ENCODE results near the gene PPP1R13B. TPM values are rescaled to one million over a fixed set of nuclear protein-coding genes. Genes with fewer than 3 reads are reported as not detected.

Gene PPP1R13B
- total RNA-seq, 1 experiment from 2014 or later = 19.0 TPM

DNA sequence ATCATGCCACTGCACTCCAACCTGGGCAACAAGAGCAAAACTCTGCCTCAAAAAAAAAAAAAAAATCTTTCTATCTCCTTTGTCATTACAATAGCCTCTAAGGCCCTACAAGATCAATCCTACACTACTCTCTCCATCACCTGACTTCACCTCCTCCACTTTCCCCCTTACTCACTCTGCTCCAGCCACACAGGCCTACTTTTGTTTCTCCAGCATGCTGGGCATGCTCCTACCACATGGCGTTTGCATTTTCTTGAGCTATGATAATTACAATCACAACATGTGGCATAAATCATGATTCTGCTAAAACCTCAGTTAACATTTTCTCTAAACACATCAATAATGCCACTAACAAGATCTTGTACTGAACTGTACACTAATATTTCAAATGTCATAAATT, 7.8 kb downstream of the PPP1R13B start:
- no peak overlapping the region for H3K27ac ChIP-seq (ENCODE audit: low read length)
- TF ChIP-seq, protein P1, sequence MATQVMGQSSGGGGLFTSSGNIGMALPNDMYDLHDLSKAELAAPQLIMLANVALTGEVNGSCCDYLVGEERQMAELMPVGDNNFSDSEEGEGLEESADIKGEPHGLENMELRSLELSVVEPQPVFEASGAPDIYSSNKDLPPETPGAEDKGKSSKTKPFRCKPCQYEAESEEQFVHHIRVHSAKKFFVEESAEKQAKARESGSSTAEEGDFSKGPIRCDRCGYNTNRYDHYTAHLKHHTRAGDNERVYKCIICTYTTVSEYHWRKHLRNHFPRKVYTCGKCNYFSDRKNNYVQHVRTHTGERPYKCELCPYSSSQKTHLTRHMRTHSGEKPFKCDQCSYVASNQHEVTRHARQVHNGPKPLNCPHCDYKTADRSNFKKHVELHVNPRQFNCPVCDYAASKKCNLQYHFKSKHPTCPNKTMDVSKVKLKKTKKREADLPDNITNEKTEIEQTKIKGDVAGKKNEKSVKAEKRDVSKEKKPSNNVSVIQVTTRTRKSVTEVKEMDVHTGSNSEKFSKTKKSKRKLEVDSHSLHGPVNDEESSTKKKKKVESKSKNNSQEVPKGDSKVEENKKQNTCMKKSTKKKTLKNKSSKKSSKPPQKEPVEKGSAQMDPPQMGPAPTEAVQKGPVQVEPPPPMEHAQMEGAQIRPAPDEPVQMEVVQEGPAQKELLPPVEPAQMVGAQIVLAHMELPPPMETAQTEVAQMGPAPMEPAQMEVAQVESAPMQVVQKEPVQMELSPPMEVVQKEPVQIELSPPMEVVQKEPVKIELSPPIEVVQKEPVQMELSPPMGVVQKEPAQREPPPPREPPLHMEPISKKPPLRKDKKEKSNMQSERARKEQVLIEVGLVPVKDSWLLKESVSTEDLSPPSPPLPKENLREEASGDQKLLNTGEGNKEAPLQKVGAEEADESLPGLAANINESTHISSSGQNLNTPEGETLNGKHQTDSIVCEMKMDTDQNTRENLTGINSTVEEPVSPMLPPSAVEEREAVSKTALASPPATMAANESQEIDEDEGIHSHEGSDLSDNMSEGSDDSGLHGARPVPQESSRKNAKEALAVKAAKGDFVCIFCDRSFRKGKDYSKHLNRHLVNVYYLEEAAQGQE (IDR thresholded peaks at IDR 0.05; ENCODE audit: insufficient read depth in 1 of 2, low read depth in 2 of 2, low read length in 1 of 2) = no peak
- TF ChIP-seq, protein P2, sequence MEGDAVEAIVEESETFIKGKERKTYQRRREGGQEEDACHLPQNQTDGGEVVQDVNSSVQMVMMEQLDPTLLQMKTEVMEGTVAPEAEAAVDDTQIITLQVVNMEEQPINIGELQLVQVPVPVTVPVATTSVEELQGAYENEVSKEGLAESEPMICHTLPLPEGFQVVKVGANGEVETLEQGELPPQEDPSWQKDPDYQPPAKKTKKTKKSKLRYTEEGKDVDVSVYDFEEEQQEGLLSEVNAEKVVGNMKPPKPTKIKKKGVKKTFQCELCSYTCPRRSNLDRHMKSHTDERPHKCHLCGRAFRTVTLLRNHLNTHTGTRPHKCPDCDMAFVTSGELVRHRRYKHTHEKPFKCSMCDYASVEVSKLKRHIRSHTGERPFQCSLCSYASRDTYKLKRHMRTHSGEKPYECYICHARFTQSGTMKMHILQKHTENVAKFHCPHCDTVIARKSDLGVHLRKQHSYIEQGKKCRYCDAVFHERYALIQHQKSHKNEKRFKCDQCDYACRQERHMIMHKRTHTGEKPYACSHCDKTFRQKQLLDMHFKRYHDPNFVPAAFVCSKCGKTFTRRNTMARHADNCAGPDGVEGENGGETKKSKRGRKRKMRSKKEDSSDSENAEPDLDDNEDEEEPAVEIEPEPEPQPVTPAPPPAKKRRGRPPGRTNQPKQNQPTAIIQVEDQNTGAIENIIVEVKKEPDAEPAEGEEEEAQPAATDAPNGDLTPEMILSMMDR (IDR thresholded peaks at IDR 0.05) = no peak
- TF ChIP-seq POLR2AphosphoS5 (IDR thresholded peaks at IDR 0.05; ENCODE audit: low read depth, low read length) (no peak), TCF7L2 (IDR thresholded peaks at IDR 0.05; ENCODE audit: low read depth, low read length) (no peak), SIN3A (IDR thresholded peaks at IDR 0.05; ENCODE audit: borderline replicate concordance, insufficient read depth, low read depth, low read length) (no peak)
- 0 out of 2 replicates have a peak, but pooled peaks cover 3% of the 10 kb centered on the region for H3K4me1 ChIP-seq (ENCODE audit: control insufficient read depth, insufficient read depth, low read length)
- H3K36me3 ChIP-seq (ENCODE audit: control insufficient read depth, insufficient read depth, low read length) = no peaks in the 10 kb centered on the region
- H3K9me3 ChIP-seq (ENCODE audit: control insufficient read depth, insufficient read depth, low read depth, low read length) = no peaks in the 10 kb centered on the region
- CTCF ChIA-PET = no interaction called here
- DNase-seq (ENCODE audit: low read depth, low spot score) = no peak
- ATAC-seq = no peak
- POLR2A ChIA-PET = no interaction called here
- in situ Hi-C loops (cut with HindIII; ENCODE audit: low pct_unique_long_range_greater_than_20kb, low sequenced_read_pairs) (no loop called here), intact Hi-C loops (cut with micrococcal nuclease; ENCODE audit: unreplicated experiment) (loop anchor here (10.0 kb wide), 1 partner anchor 495 kb away; no protein-coding TSS in a partner anchor)
- H3K4me3 ChIP-seq (ENCODE audit: low read depth in 2 of 2, low read length in 2 of 2) = no peak overlapping the region
- no peaks in the 10 kb centered on the region for H3K27me3 ChIP-seq (ENCODE audit: control insufficient read depth, insufficient read depth, low read length)
- BruUV-seq (replicated peaks) = no TSS peak

DNA sequence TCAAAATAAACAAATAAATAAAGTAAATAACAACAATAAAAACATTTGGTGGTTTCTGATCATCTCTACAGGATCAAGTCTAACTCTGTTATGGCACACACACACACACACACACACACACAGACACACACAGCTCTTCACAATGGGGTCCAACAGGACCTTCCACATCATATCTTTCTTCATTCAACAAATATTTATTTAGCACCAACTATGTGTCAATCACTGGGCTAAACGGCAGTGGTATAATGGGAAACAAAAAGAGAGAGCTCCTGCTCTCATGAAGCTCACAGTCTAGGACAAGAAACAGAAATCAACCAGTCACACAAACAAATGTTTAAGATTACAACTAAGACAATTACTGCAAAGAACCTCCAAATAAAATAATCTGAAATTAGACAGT, 9.3 kb downstream of the PPP1R13B start:
- TF ChIP-seq TCF7L2 (IDR thresholded peaks at IDR 0.05; ENCODE audit: low read depth, low read length) = no peak
- no peak for TF ChIP-seq POLR2AphosphoS5 (IDR thresholded peaks at IDR 0.05; ENCODE audit: low read depth, low read length)
- TF ChIP-seq SIN3A (IDR thresholded peaks at IDR 0.05; ENCODE audit: borderline replicate concordance, insufficient read depth, low read depth, low read length) = no peak
- TF ChIP-seq, protein P2 (IDR thresholded peaks at IDR 0.05) = no peak
- Histone ChIP-seq H3K9me3 (ENCODE audit: control insufficient read depth, insufficient read depth, low read depth, low read length) (no peaks in the 10 kb centered on the region), H3K36me3 (ENCODE audit: control insufficient read depth, insufficient read depth, low read length) (no peaks in the 10 kb centered on the region), H3K4me1 (ENCODE audit: control insufficient read depth, insufficient read depth, low read length) (0 out of 2 replicates have a peak, but pooled peaks cover 3% of the 10 kb centered on the region), H3K27ac (ENCODE audit: low read length) (no peak overlapping the region), H3K27me3 (ENCODE audit: control insufficient read depth, insufficient read depth, low read length) (no peaks in the 10 kb centered on the region), H3K4me3 (ENCODE audit: low read depth in 2 of 2, low read length in 2 of 2) (no peak overlapping the region)
- BruUV-seq (replicated peaks) = no TSS peak
- in situ Hi-C loops (cut with HindIII; ENCODE audit: low pct_unique_long_range_greater_than_20kb, low sequenced_read_pairs) = no loop called here
- POLR2A ChIA-PET = interaction anchor here (0.7 kb wide), 1 partner anchor 89 kb away, joined by 3 read pairs; no protein-coding TSS in a partner anchor
- CTCF ChIA-PET = no interaction called here
- DNase-seq (ENCODE audit: low read depth, low spot score) = no peak
- intact Hi-C loops (cut with micrococcal nuclease; ENCODE audit: unreplicated experiment) = loop anchor here (10.0 kb wide), 1 partner anchor 497 kb away; no protein-coding TSS in a partner anchor
- no peak for ATAC-seq
